ENCODE results near the gene FNDC3B. TPM values are rescaled to one million over a fixed set of nuclear protein-coding genes. Genes with fewer than 3 reads are reported as not detected.

The FNDC3B gene
- total and polyA plus RNA-seq, 2 of the 8 experiments (the other 6 are each of a cell fraction or from before 2014, with no cell fraction given), result 14.1 to 44.4 TPM

DNA sequence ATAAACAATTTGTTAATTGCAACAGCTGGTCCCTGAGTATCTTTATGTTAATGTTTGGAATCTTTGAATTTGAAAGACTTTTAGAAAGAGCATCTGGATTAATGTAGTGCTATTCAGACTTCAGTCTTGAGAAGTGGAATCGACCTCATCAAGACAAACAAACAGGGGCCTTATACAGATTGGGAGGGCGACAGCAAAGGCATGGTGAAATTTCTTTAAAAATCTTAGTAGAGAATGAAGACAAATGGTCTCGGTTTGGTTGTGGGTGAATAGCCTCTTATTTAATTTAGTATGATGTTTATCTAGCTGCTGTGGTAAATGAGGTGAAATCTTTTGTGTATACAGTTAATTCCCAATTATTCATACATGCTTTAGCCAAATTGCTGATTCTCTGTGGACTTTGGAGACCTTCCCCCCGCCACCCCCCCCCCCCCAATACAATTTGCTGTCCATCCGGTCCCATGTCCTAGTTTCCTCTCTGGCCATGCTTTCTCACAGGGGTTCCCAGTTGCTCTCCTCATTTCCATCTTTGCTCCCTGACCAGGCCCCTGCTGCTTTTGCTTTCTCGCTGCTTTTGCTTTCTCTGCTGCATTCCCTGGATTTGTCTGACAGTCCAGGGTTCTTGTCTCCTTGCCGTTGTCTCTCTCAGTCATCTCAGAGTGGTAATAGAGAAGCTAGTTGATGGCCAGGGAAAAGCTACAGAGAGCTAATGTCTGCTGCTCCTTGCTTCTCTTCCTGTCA lies 135.3 kb downstream of the FNDC3B start (continued):
- no peak for TF ChIP-seq SAP30 (IDR thresholded peaks at IDR 0.05; ENCODE audit: insufficient read depth, insufficient replicate concordance, low read length)
